GM19193 (cell line): Measurements from ENCODE around the gene SMCO3.
A peak's percentile ranks its signal among the peaks of the same experiment; 100 is the strongest.

ENCODE experiments used
- POLR2A ChIP-seq: IDR thresholded peaks from 4 replicates; pipeline ENCODE4 v1.6.1; 2011; ENCODE audit not compliant: insufficient read depth, insufficient read length; ENCODE audit errors: extremely low read depth

The SMCO3 gene

GRCh38 chr12:14773685-14774073 lies 40.3 kb downstream of the SMCO3 start:
- TF ChIP-seq POLR2A, result no peak

DNA sequence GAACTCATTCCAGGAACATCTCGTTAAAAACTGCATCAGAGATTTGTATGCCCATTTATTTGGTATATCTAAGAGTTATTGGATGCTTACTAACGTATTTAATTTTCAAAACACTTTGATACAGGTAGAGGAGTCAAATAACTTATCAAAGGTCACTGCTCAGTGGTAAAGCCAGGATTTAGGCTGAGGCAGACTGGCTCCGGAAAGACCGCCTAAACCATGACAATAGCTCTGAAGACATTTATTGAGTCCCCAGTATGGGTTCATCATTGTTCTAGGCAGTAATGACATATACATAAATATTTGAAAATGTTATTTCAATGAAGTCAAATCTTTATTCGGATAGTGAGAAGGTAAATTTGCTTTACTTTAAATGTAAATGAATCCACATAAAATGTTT lies 41.0 kb downstream of the SMCO3 start:
- no peak for TF ChIP-seq POLR2A

DNA sequence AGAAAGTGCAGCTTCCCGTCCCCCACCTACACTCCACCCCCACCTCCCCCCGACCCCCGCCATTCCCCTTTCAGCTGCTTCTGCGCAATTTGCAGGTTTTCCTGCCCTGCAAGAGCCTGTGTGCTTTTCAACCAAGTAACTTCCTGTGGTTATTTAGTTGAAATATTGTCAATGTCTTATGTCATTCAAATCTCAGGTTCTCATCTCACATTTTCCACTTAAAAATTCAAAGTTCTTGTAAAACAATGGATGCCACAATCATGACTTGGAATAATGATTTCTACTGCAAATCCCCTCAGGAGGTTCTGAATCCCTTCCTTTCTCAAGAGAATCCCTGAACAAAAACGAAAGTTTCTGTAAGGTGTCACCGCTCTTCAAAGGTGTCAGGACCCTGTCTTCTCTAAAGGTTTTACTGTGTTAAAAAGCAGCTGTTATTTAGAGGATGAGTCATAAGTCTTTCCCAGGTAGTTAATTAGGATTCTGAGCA lies 42.3 kb downstream of the SMCO3 start:
- TF ChIP-seq POLR2A, result no peak

GRCh38 chr12:14770496-14771461 lies 43.2 kb downstream of the SMCO3 start:
- TF ChIP-seq POLR2A, result peak; percentile 100

DNA sequence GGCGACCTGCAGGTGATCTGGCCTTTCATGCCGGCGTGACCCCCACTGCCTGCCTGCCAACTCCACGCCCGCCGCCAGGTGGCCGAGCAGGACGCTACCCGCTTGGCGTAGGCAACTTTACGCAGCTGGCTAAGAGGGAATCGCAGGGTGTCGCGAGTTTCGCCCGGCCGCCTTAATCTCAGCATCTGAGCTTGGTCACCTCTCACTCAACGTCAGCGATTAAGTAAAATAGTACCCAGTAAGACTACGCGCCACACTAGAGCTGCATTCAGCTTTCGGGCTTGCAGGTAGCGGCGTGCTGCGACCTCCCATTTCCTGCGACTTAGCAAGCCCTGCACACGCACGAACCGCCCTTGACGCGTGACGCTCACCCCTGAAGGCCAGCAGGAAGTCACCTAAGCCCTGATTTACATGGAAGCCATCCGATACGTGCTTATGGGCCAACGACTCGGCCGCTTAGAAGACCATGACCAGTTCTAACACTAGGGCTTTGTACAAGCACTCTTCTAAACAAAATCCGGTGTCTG lies 44.0 kb downstream of the SMCO3 start:
- TF ChIP-seq POLR2A, result peak; percentile 90

DNA sequence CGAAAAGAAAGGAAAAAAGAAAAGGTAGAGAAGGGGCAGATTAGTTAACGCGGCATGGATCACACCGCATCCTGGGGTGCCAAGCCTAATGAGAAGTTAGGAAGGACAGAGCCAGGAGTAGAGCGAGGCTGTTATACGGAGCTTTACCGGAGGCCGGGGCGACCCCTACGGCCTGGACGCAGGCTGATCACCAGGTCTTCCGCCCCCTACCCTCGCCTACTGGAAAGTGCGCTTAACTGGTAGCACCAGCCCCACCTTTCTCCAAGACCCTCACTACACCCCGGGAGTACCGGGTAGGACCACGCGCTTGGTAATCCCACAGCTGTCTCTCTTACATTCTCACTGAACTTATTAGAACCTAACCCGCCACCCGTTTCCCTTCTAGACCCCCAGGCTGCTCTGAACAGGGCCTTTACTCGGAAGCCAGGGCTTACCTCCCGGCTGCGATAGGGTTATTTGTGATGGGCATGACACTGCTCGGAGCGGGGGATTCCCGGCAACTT lies 44.5 kb downstream of the SMCO3 start:
- no peak for TF ChIP-seq POLR2A

DNA sequence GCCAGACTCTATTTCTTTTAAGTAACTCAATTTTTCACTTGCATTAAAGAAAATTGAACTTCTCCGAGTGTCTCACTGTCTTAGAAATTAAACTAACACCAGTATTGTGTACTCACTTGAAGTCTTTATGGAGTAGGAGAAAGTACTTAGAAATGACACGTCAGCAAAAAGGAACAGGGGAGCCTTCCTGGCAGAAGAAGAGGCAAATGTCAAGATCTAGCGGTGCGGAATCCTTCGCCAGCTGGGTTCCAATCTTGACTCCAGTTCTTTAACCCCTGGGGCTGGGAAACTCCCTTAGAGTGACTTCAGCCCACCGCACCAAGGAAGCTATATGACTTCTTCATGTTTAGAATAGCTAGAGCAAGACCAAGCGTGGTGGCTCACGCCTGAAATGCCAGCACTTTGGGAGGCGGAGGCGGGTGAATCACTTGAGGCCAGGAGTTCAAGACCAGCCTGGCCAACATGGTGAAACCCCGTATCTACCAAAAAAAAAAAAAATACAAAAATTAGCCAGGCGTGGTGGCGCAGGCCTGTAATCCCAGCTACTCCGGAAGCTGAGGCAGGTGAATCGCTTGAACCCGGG lies 45.1 kb downstream of the SMCO3 start:
- no peak for TF ChIP-seq POLR2A

DNA sequence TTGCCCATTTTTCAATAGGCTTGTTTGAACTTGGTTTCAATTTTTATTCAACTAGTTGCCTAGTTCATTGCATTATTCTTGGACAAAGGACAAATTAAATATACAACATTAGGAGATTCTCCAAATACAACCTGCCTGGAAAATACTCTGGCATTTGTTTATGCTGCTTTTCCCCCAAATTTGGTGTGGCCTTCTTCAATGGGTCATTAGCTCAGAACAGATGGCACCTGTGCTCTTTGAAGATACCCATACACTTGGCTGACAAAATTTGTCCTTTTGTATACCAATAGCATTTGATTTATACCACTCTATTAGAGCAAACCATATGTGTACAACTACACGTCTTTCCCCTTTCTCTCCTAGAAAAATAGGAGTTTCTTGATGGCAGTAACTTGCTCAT lies 46.4 kb downstream of the SMCO3 start:
- TF ChIP-seq POLR2A, result no peak

GRCh38 chr12:14766649-14767215 lies 47.2 kb downstream of the SMCO3 start:
- TF ChIP-seq POLR2A, result no peak

DNA sequence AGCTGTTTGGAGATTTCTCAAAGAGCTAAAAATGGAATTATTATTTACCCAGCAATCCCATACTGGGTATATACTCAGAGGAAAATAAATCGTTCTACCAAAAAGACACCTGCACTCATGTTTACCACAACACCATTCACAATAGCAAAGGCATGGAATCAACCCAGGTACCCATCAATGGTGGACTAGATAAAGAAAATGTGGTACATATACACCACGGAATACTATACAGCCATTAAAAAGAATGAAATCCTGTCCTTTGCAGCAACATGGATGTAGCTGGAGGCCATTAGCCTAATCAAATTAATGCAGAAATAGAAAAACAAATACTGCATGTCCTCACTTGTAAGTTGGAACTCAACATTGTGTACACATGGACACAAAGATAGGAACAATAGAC lies 48.6 kb downstream of the SMCO3 start:
- no peak for TF ChIP-seq POLR2A

GRCh38 chr12:14756334-14757143 lies 57.4 kb downstream of the SMCO3 start:
- no peak for TF ChIP-seq POLR2A
